Activated CD4-positive, alpha-beta T cell treated with anti-CD3 and anti-CD28 coated beads for 48 hours (primary cell): ENCODE data around the gene KRTAP10-2.
"Not testable (repeated sequence)": the region's sequence is repeated elsewhere in the genome, so short reads cannot be mapped to it uniquely, and the experiment has no call there.

ENCODE experiments used
- DNase-seq: peaks from one replicate; pipeline ENCODE4 v3.0.0-alpha.2; 2020

KRTAP10-2 gene

DNA sequence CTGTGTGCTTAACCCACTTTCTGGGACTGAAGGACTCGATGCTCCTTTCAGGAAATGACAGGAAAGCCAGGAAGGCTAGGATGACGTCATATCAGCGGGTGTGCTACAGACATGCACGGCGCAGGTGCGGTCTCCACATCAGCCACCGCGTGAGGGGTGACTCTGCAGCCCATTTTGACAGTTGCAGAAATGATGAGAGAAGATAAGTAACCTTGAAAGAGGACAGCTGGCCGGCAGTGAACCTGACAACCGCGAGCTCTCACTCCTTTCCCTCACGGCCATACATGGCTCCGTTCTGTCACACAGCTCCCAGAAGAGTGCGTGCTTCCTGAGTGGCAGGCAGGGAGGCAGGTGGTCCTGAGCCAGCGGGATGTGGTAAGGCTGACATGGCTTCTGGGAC is 30.8 kb upstream of the KRTAP10-2 start:
- no peak for DNase-seq

DNA sequence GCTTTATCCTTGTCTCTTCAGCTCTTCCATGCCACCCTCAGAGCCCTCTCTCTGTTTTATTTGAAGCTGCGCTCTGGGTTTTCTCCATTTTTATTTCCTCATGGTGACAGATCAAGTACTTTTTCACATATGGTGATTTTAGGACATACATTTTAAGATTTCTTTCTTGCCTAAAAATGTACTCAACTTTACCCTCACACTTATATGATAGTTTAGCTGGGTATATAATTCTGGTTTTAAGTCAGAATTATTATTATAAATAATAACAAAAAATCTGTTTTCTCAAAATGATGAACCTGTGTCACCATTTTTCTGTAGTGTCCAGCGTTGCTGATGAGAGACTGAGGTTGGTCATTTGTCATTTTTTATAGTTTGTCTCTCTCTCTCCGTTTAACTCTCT is 29.9 kb upstream of the KRTAP10-2 start:
- no peak for DNase-seq

DNA sequence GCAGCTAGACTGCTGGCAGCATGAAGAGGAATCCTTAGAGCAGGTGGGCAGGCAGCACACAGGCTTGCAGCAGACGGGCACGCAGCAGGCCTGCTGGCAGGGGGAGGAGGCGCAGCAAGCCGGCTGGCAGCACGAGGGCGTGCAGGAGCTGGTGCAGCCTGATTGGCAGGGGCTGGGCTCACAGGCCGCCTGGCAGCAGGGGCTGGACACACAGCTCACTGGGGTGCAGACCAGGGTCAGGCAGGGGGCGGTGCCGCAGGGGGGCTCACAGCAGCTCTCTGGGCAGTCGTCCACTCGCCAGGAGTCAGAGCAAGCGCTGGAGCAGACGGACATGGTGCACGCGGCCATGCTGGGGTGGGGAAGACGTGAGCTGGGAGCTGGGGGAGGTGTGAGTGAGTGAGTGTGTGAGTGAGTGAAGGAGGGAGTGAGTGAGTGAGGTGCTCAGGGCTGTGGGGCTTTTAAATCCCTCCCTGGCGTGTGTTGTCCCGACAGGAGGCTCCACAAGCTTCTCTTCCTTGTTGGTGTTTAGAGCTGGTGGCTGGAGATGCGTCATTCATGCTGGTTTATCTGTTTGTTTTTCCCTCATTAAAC is 29.0 kb upstream of the KRTAP10-2 start, which contains the start of gene KRTAP10-5:
Gene KRTAP10-5 (minus strand): TSS at position 374 of the 591 bp plus-strand sequence. CDS start 26 bp downstream, at position 348.
- DNase-seq = not testable (repeated sequence)

DNA sequence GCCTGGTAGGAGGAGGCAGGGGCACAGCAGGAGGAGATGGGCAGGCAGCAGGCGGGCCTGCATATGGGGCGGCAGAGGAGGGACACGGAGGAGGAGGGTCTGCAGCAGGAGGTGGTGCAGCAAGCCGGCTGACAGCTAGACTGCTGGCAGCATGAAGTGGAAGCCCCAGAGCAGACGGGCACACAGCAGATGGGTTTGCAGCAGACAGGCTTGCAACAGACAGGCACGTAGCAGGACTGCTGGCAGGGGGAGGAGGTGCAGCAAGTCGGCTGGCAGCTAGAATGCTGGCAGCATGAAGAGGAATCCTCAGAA is 28.5 kb upstream of the KRTAP10-2 start:
- no peak for DNase-seq

DNA sequence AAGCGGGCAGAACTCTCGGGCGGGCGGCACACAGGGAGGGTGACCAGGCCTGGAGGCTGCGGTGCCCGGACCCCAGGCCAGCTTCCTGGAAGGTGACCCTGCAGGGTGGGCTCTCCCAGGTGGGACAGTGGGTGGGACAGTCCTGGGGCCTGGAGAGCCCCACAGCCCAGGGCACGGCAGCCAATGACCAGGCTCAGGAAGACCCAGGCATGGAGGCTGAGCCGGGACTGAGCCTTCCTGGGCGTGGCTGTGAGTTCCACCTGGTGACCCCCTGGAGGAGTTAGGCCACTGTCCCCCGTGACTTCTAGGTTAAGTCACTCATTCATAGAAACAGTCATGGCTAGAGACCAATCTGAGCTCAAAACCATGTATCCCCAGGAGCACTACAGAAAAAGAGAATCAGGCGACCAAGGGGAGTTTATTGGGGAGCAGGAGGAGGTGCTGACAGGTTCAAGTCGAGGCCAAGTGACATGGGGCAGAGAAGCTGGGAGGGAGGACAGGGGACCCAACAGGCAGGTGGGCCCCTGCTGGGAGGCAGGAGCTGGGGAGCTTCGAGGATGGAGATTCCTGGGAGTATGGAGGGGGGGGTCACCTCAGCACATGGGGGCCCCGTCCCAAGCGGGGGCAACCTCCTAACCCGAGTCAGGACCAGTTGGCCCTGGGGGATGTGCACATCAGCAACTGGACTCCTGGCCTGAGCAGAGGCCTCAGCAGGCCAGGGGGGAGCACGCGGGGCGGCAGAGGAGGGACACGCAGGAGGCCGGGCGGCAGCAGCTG is 27.9 kb upstream of the KRTAP10-2 start:
- no peak for DNase-seq

DNA sequence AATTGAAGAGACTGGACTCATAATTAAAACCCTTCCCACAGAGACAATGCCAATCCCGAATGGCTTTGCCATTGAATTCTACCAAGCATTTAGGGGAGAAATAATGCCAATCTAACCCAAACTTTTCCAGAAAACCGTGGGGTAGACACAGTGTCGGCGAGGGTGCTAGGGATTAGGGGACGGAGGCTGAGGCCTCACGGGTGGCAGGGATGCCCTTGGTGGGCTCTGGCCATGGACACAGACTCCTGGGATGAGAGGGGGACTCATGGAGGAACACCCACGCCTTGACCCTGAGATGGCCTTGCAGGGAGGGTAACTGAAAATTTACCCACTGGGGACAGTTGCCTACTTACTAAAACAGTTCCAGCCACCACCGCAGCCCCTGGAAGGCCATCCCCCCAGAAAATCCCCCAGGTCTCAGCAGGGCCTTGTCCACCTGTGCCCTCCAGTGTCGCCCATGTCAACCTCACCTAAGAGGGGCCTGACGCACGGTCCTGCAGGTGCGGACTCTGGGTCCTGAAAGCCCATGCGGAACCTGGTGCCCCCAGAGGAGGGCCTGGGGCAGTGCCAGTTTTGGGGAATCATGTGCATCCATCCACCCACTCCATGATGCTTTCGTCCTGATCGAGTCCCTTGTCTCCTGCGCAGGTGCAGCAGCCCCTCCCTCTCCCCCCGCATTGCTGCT is 27.2 kb upstream of the KRTAP10-2 start:
- DNase-seq = no peak

DNA sequence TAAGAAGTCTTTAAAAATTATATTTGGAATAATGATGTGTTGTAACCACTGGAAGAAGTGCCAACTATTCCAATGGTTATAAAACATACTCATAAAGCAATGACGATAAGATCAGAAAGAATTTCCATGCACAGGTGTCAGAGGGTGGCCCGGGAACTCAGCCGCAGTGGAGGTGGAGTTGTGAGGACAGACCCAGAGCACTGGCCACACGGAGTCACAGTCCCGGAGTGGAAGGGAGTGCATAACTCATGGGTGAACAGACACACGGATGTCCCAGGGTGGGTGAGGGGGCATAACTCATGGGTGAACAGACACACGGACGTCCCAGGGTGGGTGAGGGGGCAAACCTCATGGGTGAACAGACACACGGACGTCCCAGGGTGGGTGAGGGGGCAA is 24.7 kb upstream of the KRTAP10-2 start:
- no peak for DNase-seq

DNA sequence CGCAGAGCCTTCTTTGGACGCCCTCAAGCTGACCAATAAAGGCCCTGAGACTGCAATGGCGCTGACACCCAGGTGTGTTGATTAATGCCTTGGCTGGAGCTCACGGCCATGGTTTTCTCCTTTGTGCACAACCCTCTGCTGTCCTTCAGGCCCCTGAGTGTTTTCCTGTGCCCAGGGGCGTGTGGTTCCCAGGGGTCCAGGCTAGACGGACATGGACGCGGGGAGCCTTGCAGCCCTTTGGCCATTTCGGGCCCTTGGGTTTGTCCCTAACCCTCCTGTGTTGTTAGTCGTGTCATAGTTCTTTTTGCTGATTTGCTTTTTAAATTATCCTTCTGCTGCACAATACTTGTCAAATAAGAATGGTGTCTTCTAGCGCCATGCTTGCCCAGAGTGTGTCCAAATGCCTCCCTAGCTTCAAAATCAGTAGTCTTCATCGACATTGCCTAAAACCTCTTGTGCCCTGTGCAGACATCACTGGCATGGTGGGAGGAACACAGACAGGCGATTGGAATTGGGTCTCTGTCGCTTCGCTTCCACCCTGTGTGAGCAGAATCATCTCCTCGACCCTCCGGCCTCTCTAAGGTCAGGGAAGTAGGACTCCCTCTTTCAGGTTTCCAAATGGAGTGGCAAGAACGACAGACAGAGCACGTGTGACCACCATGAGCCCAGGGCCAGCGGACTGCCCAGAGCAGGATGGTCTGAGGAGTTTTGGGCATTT is 24.2 kb upstream of the KRTAP10-2 start:
- DNase-seq = no peak

DNA sequence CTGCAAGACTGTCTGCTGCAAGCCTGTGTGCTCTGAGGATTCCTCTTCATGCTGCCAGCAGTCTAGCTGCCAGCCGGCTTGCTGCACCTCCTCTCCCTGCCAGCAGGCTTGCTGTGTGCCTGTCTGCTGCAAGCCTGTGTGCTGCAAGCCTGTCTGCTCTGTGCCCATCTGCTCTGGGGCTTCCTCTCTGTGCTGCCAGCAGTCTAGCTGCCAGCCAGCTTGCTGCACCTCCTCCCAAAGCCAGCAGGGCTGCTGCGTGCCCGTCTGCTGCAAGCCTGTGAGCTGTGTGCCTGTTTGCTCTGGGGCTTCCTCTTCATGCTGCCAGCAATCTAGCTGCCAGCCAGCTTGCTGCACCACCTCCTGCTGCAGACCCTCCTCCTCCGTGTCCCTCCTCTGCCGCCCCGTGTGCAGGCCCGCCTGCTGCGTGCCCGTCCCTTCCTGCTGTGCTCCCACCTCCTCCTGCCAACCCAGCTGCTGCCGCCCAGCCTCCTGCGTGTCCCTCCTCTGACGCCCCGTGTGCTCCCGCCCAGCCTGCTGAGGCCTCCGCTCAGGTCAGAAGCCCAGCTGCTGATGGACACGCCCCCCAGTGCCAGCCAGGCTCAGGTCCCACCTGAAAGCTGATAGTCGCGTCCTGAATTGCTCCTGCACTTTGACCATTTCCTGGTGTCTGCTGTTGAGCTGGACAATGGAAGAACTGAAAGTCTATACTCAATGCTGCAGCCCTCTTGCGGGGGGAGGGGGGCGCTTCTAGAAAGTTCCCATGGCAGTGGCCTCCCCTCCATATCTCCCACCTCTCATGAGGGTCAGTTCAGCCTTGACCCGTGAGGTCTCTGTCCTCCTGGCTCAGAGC is 23.4 kb upstream of the KRTAP10-2 start:
- DNase-seq = no peak

DNA sequence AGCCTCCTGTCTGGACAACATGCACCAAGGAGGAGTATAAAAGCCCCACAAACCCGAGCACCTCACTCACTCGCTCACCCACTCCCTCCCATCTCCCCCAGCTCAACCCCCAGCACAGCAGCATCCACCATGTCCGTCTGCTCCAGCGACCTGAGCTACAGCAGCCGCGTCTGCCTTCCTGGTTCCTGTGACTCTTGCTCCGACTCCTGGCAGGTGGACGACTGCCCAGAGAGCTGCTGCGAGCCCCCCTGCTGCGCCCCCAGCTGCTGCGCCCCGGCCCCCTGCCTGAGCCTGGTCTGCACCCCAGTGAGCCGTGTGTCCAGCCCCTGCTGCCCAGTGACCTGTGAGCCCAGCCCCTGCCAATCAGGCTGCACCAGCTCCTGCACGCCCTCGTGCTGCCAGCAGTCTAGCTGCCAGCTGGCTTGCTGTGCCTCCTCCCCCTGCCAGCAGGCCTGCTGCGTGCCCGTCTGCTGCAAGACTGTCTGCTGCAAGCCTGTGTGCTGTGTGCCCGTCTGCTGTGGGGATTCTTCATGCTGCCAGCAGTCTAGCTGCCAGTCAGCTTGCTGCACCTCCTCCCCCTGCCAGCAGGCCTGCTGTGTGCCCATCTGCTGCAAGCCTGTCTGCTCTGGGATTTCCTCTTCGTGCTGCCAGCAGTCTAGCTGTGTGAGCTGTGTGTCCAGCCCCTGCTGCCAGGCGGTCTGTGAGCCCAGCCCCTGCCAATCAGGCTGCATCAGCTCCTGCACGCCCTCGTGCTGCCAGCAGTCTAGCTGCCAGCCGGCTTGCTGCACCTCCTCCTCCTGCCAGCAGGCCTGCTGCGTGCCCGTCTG is 22.5 kb upstream of the KRTAP10-2 start, which contains the start of gene KRTAP10-4:
Gene KRTAP10-4 (plus strand): TSS at position 100 of the 827 bp plus-strand sequence. CDS start 30 bp downstream, at position 130.
- DNase-seq = not testable (repeated sequence)

DNA sequence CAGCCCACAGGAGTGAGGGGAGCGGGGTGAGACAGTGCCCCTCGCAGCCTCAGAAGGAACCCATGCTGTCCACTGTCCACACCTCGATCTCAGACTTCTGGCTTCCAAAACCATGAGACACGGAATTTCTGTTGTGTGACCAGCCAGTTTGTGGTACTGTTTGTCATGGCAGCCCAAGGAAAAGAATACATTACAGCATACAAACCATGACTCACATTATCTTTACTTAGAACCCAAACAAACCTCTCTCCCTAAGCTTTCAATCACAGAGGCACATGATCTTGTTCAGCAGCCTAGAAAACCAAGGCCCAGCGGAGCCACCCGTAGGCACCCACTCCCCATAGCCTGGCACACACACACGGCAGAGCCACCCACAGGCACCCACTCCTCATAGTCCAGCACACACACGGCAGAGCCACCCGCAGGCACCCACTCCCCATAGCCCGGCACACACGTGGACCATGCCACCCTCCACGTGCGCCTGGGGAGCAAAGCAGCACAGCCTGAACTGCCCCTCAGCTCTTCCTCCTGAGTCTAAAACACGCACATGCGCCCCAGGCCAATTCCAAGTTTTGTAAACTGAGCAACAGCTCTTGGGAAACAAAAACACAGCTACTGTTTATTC is 21.8 kb upstream of the KRTAP10-2 start:
- DNase-seq = no peak

DNA sequence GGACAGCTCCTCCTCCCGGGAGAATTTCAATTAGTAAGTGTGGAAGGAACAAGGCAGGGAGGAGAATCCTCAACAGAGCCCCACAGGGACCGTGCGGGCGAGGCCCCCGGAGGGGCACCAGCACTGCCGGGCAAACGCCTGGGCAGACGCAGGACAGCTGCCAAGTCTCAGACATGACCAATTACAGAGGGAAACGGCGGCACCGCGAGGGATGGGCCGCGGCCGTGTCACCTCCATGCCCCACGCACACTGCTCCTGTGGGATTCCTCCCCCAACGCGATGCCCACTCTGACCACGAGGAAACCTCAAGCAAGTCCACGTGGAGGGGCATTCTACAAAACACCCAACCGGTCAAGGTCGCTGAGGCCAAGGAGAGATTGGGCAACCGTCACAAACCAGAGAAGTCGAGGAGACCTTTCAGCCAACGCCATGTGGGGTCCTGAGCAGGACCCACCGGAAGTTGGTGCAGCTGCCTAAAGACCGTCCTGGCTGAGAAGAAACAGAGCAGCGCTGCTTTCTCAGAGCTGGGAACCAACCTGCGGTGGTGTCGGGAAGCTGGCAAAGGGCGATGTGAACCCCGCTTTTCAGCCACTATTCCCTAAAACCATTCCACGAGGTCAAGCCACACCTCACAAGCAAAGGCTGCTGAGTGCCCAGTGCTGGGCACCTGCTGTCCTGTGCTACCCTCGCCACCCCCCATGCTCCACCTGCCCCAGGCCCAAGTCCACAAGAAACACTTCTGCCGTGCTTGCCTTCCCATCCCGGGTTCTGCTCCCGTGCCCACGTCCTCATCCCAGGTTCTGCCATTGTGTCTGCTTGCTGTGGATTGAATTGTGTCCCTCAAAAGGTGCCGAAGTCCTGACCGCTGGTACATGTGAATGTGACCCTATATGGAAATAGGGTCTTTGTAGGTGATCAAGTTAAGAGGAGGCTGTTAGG is 20.8 kb upstream of the KRTAP10-2 start:
- no peak for DNase-seq

DNA sequence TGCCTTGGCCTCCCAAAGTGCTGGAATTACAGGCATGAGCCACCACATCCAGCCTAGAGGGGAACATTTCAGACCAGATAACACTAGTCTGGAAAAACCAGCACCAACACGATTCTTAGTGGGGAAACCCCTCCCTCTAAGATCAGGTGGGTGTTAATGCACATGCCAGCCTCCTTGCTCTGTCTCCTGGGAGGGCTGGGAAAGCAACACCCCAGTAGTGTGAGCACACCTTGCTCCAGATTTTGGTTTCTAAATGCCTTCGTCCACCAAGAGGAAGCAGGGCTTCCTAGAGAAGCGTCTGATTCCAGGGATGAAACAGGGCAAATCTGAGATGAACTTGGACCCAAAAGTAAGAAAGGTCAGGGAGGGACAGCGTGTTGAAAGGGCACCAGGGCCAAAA is 20.0 kb upstream of the KRTAP10-2 start:
- DNase-seq = no peak

DNA sequence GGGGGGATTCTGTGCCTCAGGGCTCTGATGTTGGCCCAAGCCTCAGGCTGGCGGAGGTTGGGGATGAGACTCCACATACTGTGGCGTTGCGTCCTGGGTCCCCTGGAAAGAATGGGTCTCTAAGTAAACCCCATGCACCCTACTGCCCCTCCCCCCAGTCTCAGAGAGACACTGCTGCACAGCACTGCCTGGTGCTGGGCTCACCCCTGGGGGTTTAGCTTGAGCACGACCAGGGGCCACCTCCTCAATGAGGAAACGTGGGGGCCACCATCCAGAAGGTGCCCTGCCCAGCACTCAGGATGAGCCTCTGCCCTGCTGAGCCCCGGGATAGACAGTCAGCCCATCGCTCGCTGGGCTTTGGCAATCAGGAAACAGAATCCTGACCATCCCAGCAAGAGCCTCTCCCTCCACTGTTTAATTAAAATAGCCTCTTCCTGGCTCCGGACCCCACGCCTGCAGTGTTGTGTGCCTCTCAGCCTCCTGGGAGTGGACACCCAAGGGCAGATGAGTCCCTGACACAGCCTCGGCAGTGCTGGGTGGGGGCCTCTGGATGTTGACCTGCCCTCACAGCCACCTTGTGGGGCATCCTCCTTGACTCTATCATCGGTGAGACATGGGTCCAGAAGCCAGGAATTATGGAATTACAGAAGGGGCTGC is 18.7 kb upstream of the KRTAP10-2 start:
- no peak for DNase-seq

DNA sequence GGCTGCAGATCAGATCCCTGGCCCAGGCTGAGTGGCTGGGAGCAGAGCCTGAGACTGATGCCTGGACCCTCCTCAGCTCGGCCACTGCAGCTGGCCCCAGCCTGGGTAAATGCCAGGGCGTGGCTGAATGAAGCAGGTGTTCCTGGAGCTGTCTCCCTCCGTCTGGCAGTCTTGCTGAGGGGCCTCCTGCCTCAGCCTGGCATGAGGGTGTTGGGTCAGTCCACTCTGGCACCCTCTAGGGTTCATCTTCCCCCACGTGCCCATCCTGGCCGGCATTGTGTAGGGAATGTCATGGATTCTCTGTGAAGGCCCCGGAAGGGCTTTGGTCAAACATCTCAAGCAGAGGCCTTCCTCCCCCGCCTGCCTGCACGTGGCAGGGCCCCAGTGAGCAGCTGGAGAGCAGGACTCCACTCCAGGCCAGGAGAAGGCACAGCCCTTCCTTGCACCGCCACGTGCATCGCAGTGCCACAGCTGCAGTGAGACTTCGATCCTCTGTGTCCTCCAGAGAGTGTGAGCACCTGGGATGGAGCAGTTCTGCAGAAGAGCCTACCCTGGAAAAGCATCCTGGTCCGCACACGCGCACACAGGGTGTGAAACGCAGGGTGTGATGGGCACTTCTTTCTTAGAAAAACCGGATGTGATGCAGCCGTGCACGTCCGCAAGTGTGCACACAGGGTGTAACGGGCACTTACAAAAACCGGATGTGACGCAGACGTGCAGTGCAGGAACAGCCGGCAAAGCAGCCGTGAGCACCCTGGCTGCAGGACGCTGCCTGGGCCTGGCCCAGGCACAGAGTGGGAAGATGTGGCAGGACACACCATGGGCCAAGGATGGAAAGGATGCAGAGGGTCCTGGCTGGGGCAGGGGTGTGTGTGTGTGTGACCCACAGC is 17.6 kb upstream of the KRTAP10-2 start:
- no peak for DNase-seq

DNA sequence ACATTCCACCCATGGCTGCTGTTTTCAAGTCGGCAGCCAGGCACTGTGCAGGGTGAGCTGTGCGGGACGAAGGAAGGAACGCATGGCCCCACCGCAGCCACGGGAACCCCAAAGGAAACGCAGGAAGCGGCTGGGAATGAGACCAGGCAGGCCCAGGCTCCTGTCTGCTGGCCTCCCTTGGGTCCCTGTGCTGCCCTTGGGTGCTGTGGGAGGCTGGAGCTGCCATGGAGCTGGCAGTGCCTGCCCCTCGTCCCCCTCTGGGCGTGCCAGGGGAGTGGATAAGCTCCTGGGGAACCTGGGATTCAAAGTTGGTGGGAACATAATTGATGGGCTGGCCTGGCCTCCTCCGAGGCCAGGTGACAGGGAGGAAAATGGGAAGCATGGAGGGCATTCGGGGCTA is 17.0 kb upstream of the KRTAP10-2 start:
- DNase-seq = no peak

DNA sequence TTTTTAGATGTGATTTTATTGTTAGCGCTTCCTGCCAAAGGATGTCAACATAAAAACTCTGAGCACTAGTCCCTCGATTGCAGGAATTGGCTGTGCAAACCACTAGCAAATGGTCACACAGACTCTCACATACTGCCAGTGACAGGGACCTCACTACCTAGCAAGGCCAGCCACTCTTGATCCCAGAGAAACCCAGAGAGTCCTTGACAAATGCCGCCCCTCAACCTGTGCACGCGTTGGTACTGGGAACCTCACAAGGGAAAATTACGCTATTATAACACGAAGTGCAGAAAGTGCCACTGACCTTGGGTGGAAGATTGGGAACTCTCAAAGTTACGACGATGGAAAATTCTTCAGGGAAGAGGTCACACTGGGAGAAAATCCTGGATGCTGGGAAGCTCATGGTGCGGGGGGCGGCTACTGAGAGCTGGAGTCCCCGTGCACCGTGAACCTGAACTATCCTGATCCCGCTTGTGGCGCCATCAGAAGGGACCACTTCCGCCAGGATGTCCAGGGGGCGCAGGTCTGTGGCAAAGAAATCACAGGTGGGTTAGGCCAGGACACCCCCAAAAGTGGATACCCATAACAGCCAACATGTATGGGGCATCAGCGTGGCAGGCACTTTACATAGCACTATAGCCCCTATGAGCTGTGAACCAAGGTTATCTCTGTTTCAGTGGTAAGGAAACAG is 16.3 kb upstream of the KRTAP10-2 start:
- DNase-seq = no peak

DNA sequence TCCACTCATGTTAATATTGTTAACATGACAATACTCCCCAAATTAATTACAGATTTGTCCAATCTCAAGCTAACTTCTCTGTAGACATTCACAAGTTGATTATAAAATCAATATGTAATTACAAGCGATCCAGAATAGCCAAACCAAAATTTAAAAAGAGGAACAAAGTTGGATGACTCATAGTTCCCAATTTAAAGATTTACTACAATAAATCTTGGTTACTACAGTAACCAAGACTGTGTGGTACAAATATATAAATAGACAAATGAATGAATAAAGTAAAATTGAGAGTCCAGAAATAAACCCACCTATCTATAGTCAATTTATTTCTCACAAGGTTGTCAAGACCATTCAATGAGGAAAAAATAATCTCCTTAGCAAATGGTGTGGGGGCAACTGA is 15.1 kb upstream of the KRTAP10-2 start:
- no peak for DNase-seq
